H1 (cell line): ENCODE measurements around the gene ARHGEF3.

Experiments
- CTCF ChIP-seq, 3 experiments: IDR thresholded peaks; 1 replicate in 2 of 3; 2 replicates in 1 of 3; pipeline versions ENCODE4 v1.5.1 to v1.6.1; 2011; ENCODE audit warnings: low read length in 3 of 3, mild to moderate bottlenecking in 3 of 3, inconsistent platforms in 2 of 3, low read depth in 1 of 3, moderate library complexity in 1 of 3; ENCODE audit not compliant: insufficient read depth in 1 of 3; ENCODE audit errors: control extremely low read depth in 1 of 3
- POLR2AphosphoS5 ChIP-seq: IDR thresholded peaks from 2 replicates; pipeline ENCODE4 v1.6.1; 2011; ENCODE audit warnings: low read depth, low read length
- RAD21 ChIP-seq, 2 experiments: IDR thresholded peaks in 1 of 2; conservative IDR thresholded peaks in 1 of 2; 2 replicates each; pipeline ENCODE4 v1.6.1; 2011; ENCODE audit warnings: low read depth in 2 of 2, low read length in 2 of 2, improper control_type of control experiment in 1 of 2, inconsistent platforms in 1 of 2, mild to moderate bottlenecking in 1 of 2, moderate library complexity in 1 of 2
- RXRA ChIP-seq: IDR thresholded peaks from 2 replicates; pipeline ENCODE4 v1.6.1; 2011; ENCODE audit warnings: low read depth, mild to moderate bottlenecking, low read length, moderate library complexity; ENCODE audit not compliant: insufficient read depth

DNA sequence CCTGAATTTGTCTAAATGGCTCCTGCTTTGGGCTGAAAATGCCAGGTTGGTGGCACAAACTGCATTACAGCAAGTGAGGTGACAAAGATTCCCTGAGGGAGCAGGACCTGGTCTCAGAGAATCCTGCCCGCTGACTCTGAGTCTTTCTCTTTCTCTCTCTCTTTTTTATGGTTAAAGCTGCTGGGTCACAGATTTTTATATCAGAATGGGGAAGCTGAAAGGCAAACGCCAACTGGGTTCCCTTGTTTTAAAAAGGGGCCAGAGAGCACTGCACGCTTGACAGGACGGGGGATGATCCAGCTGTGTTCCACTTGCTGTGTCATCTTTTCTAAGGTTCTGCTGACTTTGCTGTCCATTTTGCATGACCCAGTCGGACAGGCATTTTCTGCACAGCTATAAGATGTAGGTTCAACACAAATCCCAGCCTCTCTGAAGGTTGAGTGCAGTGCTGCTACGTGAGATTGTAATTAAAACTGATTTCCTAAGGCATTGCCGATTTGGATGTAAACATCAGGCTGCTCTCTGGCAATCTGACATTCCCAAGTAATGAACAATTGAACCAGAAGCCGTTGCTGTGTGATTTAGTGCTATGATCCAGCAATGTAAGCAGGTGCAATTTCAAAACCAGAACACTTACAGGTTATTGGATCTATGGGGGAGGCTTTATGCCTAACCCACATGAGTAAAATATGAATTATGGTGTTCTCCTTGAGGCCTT lies 25.8 kb downstream of the ARHGEF3 start:
- TF ChIP-seq POLR2AphosphoS5: no peak
- no peak for TF ChIP-seq RAD21 (IDR thresholded peaks at IDR 0.05 in 1 of 2, conservative IDR thresholded peaks at IDR 0.05 in 1 of 2; ENCODE audit: low read depth in 2 of 2, low read length in 2 of 2)
- TF ChIP-seq RXRA: no peak
- no peak for TF ChIP-seq CTCF (IDR thresholded peaks at IDR 0.05; ENCODE audit: control extremely low read depth in 1 of 3, insufficient read depth in 1 of 3, low read depth in 1 of 3, low read length in 3 of 3)
